SK-MEL-5 (cell line): ENCODE data around the gene PIP4K2A. TPM values are rescaled to one million over a fixed set of nuclear protein-coding genes. Genes with fewer than 3 reads are reported as not detected.

Experiments
- DNase-seq: peaks from one replicate; pipeline ENCODE4 v3.0.0-alpha.2; 2016; ENCODE audit warnings: low read depth, low spot score
- in situ Hi-C: cut with HindIII; loops from 2 replicates; pipeline ENCODE4 v1.10.0; 2016; ENCODE audit warnings: low sequenced_read_pairs, high pct_unique_total_duplicates, low pct_unique_long_range_greater_than_20kb
- total RNA-seq: library from RNA; depleted of rRNA; stranded (reverse); fragments of >200 nt; shearing (Covaris generic); gene quantifications from 2 replicates; pipeline ENCODE4 v1.2.3, GENCODE V29; 2014

The PIP4K2A gene
- total RNA-seq, 1 experiment from 2014 or later, result 109 TPM

GRCh38 chr10:22681783-22682183 lies 32.6 kb downstream of the PIP4K2A start:
- DNase-seq, result no peak
- in situ Hi-C loops, result no loop called here

GRCh38 chr10:22681301-22681700 lies 33.1 kb downstream of the PIP4K2A start:
- no peak for DNase-seq
- in situ Hi-C loops, result no loop called here

DNA sequence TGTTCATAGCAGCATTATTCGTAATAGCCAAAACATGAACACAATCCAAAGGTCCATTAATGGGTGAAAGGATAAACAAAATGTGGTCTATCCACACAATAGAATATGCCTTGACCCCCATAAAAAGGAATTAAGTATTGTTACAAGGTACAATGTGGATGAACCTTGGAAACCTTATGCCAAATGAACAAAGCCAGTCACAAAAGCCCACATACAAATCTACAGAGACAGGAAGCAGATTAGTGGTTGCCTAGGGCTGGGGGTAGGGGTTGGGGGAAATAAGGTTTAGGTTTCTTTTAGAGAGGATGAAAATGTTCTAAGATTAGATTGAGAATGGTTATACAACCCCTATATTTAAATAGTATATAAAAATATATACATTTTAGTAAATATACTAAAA lies 34.8 kb downstream of the PIP4K2A start:
- no peak for DNase-seq
- in situ Hi-C loops, result no loop called here

GRCh38 chr10:22677333-22677732 lies 37.0 kb downstream of the PIP4K2A start:
- no peak for DNase-seq
- in situ Hi-C loops, result no loop called here

- no peak for DNase-seq
- in situ Hi-C loops, result no loop called here
Measured at GRCh38 chr10:22676435-22676834, 37.9 kb downstream of the PIP4K2A start.

DNA sequence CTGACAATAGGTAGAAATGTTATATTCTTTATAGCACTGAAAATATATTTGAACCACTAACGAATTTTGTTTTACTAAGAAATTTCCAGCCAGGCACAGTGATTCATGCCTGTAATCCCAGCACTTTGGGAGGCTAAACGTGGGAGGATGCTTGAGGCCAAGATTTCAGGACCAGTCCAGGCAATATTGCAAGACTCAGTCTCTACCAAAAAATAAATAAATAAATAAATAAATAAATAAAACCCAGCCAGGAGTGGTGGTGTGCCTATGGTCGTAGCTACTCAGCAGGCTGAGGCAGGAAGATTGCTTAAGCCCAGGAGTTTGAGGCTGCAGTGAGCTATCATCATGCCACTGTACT lies 39.8 kb downstream of the PIP4K2A start:
- in situ Hi-C loops, result no loop called here
- no peak for DNase-seq

DNA sequence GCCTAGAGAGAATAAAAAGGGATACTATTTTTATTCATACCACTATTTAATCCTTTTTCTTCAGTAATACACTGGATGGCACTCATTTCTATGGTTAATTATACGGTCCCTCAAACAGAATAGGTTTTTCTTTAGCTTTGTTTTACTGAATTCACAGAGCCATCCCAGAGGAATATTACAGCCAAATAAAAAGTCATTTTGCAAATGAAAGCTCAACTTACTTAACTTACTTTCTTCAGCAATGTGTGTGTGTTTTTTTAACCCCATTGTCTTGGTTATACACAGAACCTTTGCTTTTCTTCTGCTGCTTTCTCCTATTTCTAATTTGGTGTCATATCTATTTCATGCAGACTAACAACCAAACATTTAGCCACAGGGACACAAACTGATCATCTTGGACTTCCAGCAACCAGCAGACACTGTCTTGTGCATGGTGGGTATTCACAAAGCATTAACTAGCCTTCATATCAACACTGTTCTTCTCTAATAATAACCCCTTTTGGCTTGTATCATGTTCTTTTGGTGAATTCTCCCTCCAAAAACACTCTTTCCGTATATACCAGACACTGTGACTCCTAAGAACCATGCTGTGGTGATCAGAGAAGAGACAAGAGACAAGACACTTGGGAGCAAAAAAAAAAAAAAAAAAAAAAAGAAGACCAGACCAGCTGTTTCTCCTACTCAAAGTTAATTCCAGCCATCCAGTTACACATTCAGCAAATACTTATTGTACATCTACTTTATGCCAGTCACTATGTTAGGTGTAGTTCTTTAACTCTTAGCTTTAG lies 40.4 kb downstream of the PIP4K2A start:
- no peak for DNase-seq
- in situ Hi-C loops, result no loop called here

DNA sequence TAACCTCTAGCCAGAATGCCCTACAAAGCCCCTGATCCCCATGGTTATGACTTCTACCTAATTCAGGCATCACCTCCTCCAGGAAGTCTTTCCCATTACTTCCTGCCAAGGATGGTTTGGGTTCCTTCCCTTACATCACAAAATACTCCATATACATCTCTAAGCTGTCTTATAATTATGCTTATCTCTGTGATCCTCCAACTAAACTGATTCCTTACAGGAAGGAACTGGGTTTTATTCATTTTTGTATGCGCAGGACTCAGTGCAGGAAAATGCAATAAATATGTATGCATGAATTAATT lies 41.3 kb downstream of the PIP4K2A start:
- in situ Hi-C loops, result no loop called here
- DNase-seq, result no peak

DNA sequence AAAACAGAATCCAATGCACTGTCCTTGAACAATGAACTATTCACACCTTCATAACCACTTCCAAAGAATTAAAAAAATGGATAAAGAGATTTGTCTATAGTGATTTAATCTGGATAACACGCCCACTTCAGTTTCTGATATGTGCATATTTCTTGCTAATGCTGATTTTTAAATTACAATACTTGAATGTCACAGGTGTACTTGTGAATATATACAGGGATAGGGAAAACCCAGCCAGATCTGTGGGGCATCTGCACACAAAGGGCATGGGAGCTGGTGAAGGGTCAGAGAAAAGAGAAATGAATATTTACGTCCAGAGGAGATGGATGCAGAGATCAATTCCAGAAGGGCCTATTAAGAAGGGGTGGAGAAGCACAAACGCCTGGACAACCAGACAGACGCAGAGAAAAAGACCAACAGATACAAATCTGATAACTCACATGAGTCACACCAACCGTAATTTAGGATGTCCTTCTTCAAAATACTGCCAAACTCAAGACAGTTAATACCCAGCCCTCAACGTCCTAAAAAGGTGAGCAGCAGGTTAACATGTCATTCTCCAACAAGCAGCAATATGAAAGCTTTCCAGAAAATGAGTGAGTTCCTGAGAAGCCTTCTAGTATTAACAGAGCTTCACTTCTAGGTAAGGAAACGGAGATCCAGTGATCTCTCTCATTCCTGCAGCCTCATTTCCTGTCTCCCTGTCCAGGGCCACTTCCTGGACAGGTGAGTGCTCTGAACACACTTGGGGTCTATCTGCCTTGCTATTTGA lies 41.9 kb downstream of the PIP4K2A start:
- DNase-seq, result no peak
- in situ Hi-C loops, result no loop called here

- in situ Hi-C loops, result no loop called here
- DNase-seq, result peak; percentile 14
Measured at GRCh38 chr10:22670788-22671187, 43.6 kb downstream of the PIP4K2A start.

DNA sequence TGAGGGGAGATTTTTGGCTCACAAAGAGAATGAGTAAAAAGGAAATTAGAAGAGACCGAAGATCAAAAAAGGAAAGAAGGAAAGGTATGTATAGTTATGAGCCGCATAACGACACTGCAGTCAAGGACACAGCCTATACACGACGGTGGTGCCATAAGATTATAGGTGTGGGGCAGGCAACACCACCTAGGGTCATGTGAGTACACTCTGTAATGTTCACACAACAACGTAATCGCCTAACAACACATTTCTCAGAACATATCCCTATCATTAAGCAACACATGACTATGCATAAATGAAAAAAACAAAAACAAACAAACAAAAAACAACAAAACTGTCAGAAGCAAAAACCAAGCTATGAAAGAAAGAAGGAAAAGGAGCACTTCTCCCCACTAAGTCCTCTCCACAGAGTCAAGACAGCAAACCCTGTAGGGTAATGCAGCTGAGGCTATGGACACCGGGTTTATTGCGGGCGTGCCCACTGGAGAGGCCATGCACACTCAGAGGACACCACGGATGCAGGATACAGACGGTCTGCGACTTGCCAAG lies 45.1 kb downstream of the PIP4K2A start:
- in situ Hi-C loops, result no loop called here

GRCh38 chr10:22667093-22667480 lies 47.3 kb downstream of the PIP4K2A start:
- DNase-seq, result no peak
- in situ Hi-C loops, result no loop called here

More for the DNA sequence above, 45.1 kb downstream of the PIP4K2A start:
- DNase-seq, result no peak

- in situ Hi-C loops, result no loop called here
- peak; percentile 44 for DNase-seq
Measured at GRCh38 chr10:22666287-22667092, 47.9 kb downstream of the PIP4K2A start.

DNA sequence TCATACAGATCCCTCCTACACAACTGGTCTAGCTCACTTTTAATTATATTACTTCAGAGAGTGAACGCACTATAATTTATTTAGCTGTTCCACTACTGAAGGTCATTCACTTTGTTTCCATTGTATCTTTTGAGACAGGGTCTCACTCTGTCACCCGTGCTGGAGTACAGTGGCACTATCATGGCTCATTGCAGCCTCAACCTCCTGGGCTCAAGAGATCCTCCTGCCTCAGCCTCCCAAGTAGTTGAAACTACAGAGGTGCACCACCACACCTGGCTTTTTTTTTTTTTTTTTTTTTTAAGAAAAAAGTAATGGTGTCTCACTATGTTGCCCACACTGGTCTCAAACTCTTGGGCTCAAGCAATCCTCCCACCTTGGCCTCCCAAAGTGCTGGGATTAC lies 49.0 kb downstream of the PIP4K2A start:
- DNase-seq, result no peak
- in situ Hi-C loops, result no loop called here

- in situ Hi-C loops, result no loop called here
- peak; percentile 51 for DNase-seq
Measured at GRCh38 chr10:22662733-22663330, 51.5 kb downstream of the PIP4K2A start.

DNA sequence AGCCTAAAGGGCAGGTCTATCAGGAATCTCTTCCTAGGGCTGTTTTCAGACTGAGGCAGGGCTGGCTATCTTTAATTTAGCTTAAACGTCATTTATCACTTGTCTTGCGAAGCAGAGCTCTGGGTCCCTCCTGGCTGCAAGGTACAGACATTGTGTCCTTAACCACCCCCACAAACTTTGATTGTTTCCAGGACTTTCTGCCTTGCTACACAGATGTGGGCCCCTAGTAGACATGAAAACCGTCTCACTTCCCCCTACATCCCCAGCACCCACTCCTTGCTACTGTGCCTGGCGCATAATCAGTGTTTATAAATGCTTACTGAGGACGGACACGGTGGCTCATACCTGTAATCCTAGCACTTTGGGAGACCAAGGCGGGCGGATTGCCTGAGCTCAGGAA lies 54.5 kb downstream of the PIP4K2A start:
- in situ Hi-C loops, result no loop called here
- no peak for DNase-seq

DNA sequence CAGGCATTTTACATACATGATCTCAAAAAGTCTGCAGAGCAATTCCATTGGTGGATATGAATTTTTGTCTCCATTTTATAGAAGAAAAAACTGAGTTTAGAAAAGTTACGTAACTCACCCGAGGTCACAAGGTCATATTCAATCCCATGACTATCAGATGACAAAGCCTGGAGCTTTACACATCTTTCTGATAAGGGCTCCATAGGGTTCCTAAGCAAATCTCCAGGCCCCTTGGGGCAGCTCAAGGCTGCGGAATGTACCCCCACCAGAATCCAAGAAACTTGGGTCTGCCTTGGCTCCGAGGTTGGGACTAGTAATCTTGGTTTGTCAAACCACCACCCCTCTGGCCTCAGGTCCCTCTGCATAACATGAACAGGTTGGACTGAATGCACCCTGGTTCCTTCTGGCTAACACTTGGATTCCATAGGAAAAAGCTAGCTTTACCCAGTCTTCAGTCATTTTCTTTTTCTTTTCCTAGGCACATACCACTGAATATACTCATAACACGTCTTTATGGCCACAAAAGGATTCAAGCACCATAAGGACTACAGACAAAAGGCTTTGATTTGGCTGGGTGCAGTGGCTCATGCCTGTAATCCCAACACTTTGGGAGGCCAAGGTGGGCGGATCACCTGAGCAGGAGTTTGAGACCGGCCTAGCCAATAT lies 55.5 kb downstream of the PIP4K2A start:
- in situ Hi-C loops, result no loop called here
- no peak for DNase-seq
